SK-N-SH (cell line): Measurements from ENCODE around the gene ATF5. TPM values are rescaled to one million over a fixed set of nuclear protein-coding genes. Genes with fewer than 3 reads are reported as not detected.

Source experiments
- CTCF ChIA-PET: fragments of 300-600, 350-600 bp; formaldehyde crosslinking; extraction: SDS; loops from one replicate; lab custom pipeline; 2021; lab: Yijun Ruan, JAX
- POLR2A ChIA-PET: fragments of 350-600 bp; sonication (Branson Sonifier 250); formaldehyde crosslinking; extraction: SDS; loops from one replicate; lab custom pipeline; 2020; ENCODE audit warnings: antibody characterized with exemption, inconsistent platforms; lab: Yijun Ruan, JAX
- DNase-seq: peaks from one replicate; pipeline ENCODE4 v3.0.0; 2012
- H2AFZ ChIP-seq: fragments of 200-600 bp; sonication (generic); 2 replicates; pipeline ENCODE4 v1.8.1; 2016; ENCODE audit warnings: antibody characterized with exemption, mild to moderate bottlenecking, low read depth
- H3F3A ChIP-seq: fragments of 200-600 bp; sonication (generic); replicated peaks from 2 replicates; pipeline ENCODE3; 2016; ENCODE audit warnings: antibody characterized with exemption, mild to moderate bottlenecking; ENCODE audit not compliant: insufficient read depth
- H3K27ac ChIP-seq, 2 experiments: fragments of 200-500 bp in 1 of 2; fragments of 200-600 bp in 1 of 2; sonication (Bioruptor generic) in 1 of 2; sonication (generic), shearing (Covaris generic) in 1 of 2; 2 replicates each; pipeline versions ENCODE4 v1.5.1 to v1.6.1; 2014 to 2016; ENCODE audit warnings: low read depth in 2 of 2, inconsistent platforms in 1 of 2, low read length in 1 of 2, mild to moderate bottlenecking in 1 of 2, mixed read lengths in 1 of 2
- H3K27me3 ChIP-seq: fragments of 200-600 bp; sonication (generic), shearing (Covaris generic); 2 replicates; pipeline ENCODE4 v1.6.1; 2016; ENCODE audit warnings: mixed run types; ENCODE audit not compliant: insufficient read depth
- H3K36me3 ChIP-seq, 2 experiments: fragments of 200-500 bp in 1 of 2; fragments of 200-600 bp in 1 of 2; sonication (Bioruptor generic) in 1 of 2; sonication (generic) in 1 of 2; replicated peaks in 1 of 2; 2 replicates each; pipeline versions ENCODE3 to v1.5.1; 2014 to 2016; ENCODE audit warnings: low read length in 1 of 2, mild to moderate bottlenecking in 1 of 2; ENCODE audit not compliant: insufficient read depth in 2 of 2, control insufficient read depth in 1 of 2
- H3K4me1 ChIP-seq, 2 experiments: fragments of 200-500 bp in 1 of 2; fragments of 200-600 bp in 1 of 2; sonication (Bioruptor generic) in 1 of 2; sonication (generic), shearing (Covaris generic) in 1 of 2; 2 replicates each; pipeline versions ENCODE4 v1.5.1 to v1.6.1; 2014 to 2016; ENCODE audit warnings: low read depth in 1 of 2, low read length in 1 of 2, mixed run types in 1 of 2; ENCODE audit not compliant: insufficient read depth in 2 of 2, control insufficient read depth in 1 of 2
- H3K4me2 ChIP-seq: fragments of 200-600 bp; sonication (generic), shearing (Covaris generic); 2 replicates; pipeline ENCODE4 v1.6.1; 2017; ENCODE audit warnings: mixed run types
- H3K4me3 ChIP-seq, 2 experiments: fragments of 200-500 bp in 1 of 2; fragments of 200-600 bp in 1 of 2; sonication (Bioruptor generic) in 1 of 2; sonication (generic), shearing (Covaris generic) in 1 of 2; 2 replicates each; pipeline versions ENCODE4 v1.5.1 to v1.8.1; 2014 to 2016; ENCODE audit warnings: low read depth in 2 of 2, inconsistent platforms in 1 of 2, low read length in 1 of 2, mild to moderate bottlenecking in 1 of 2, mixed read lengths in 1 of 2, moderate library complexity in 1 of 2
- H3K79me2 ChIP-seq: fragments of 200-600 bp; sonication (generic); 2 replicates; pipeline ENCODE4 v1.8.1; 2017; ENCODE audit warnings: mild to moderate bottlenecking; ENCODE audit not compliant: insufficient read depth
- H3K9ac ChIP-seq: fragments of 200-600 bp; sonication (generic); 2 replicates; pipeline ENCODE4 v1.6.1; 2017; ENCODE audit warnings: mixed run types
- H3K9me2 ChIP-seq: fragments of 200-600 bp; sonication (generic); 2 replicates; pipeline ENCODE4 v1.6.1; 2017; ENCODE audit warnings: mixed run types
- H3K9me3 ChIP-seq: fragments of 200-600 bp; sonication (generic); 2 replicates; pipeline ENCODE4 v1.6.1; 2017; ENCODE audit warnings: mixed run types, mild to moderate bottlenecking, moderate library complexity
- H4K20me1 ChIP-seq: fragments of 200-600 bp; sonication (generic); 2 replicates; pipeline ENCODE4 v1.6.1; 2017; ENCODE audit warnings: mild to moderate bottlenecking, mixed run types; ENCODE audit not compliant: insufficient read depth
- CTCF ChIP-seq: fragments of 200-600 bp; sonication (generic); IDR thresholded peaks from 2 replicates; pipeline ENCODE4 v1.6.1; 2017; ENCODE audit warnings: antibody characterized with exemption, mild to moderate bottlenecking, moderate library complexity
- EP300 ChIP-seq, 2 experiments: IDR thresholded peaks; 2 replicates each; pipeline versions ENCODE4 v1.4.0 to v1.6.1; 2012; ENCODE audit warnings: borderline replicate concordance in 1 of 2, low read depth in 1 of 2, low read length in 1 of 2
- FOSL2 ChIP-seq: IDR thresholded peaks from 2 replicates; pipeline ENCODE4 v1.4.0; 2012; ENCODE audit warnings: low read depth, mild to moderate bottlenecking, moderate library complexity, borderline replicate concordance
- FOXM1 ChIP-seq: IDR thresholded peaks from 2 replicates; pipeline ENCODE4 v1.4.0; 2012; ENCODE audit warnings: low read depth, mild to moderate bottlenecking
- GABPA ChIP-seq: IDR thresholded peaks from 2 replicates; pipeline ENCODE4 v1.4.0; 2012; ENCODE audit warnings: low read depth, mild to moderate bottlenecking
- IRF3 ChIP-seq: fragments of 150-350 bp; IDR thresholded peaks from 2 replicates; pipeline ENCODE4 v1.6.1; 2016; ENCODE audit warnings: mild to moderate bottlenecking, low read depth, low read length
- MAX ChIP-seq: IDR thresholded peaks from 2 replicates; pipeline ENCODE4 v1.4.0; 2012; ENCODE audit warnings: low read depth
- MXI1 ChIP-seq: IDR thresholded peaks from 2 replicates; pipeline ENCODE4 v1.6.1; 2012; ENCODE audit warnings: mild to moderate bottlenecking, low read depth, low read length, improper control_type of control experiment
- NFIC ChIP-seq: IDR thresholded peaks from 2 replicates; pipeline ENCODE4 v1.4.0; 2012; ENCODE audit warnings: borderline replicate concordance
- PBX3 ChIP-seq: IDR thresholded peaks from 2 replicates; pipeline ENCODE4; 2012
- REST ChIP-seq: IDR thresholded peaks from 2 replicates; pipeline ENCODE4 v1.6.1; 2012; ENCODE audit warnings: mild to moderate bottlenecking, low read depth, low read length, moderate library complexity
- SMC3 ChIP-seq: IDR thresholded peaks from 2 replicates; pipeline ENCODE4 v1.6.1; 2012; ENCODE audit warnings: low read depth, low read length, improper control_type of control experiment
- TAF1 ChIP-seq: IDR thresholded peaks from 2 replicates; pipeline ENCODE4 v1.6.1; 2012; ENCODE audit warnings: low read depth, mild to moderate bottlenecking, low read length, moderate library complexity, borderline replicate concordance
- TCF12 ChIP-seq: IDR thresholded peaks from 2 replicates; pipeline ENCODE4 v1.4.0; 2012
- USF1 ChIP-seq: IDR thresholded peaks from 2 replicates; pipeline ENCODE4 v1.4.0; 2012; ENCODE audit warnings: low read depth, borderline replicate concordance
- WGBS: methylation state at CpG from one replicate; pipeline ENCODE4 v1.1.6; 2017; ENCODE audit warnings: low lambda C conversion rate; 5-methylcytosine and 5-hydroxymethylcytosine counted together
- polyA plus RNA-seq, 3 experiments: library from polyadenylated mRNA; depleted of rRNA; stranded (reverse); fragments of >200 nt; gene quantifications; 2 replicates each; pipeline ENCODE4 v1.2.3, GENCODE V29; 2012

The ATF5 gene
- polyA plus RNA-seq, 1 of the 3 experiments (the other 2 are of a cell fraction): 11.7 TPM

- WGBS: 54% methylated on average over 11 of the region's 12 CpGs
- Histone ChIP-seq H3K4me3 (no peak overlapping the region), H4K20me1 (no peaks in the 10 kb centered on the region), H3K27me3 (peaks cover 67% of the 10 kb centered on the region), H3K27ac (no peak overlapping the region), H3K4me2 (no peak overlapping the region), H3F3A (no peaks in the 10 kb centered on the region), H3K36me3 (no peaks in the 10 kb centered on the region), H3K4me1 (no peaks in the 10 kb centered on the region), H3K9ac (no peak overlapping the region), H2AFZ (no peak overlapping the region), H3K79me2 (no peaks in the 10 kb centered on the region), H3K9me3 (no peaks in the 10 kb centered on the region), H3K9me2 (no peaks in the 10 kb centered on the region)
- no peak for DNase-seq
- ChIA-PET CTCF (interaction anchor here (1.3 to 3.5 kb wide), 3 partner anchors 17 to 30 kb away, joined by 4 to 22 read pairs (median 13); no protein-coding TSS in a partner anchor), POLR2A (no interaction called here)
- TF ChIP-seq NFIC (no peak), FOXM1 (no peak), MXI1 (no peak), TAF1 (no peak), MAX (no peak), EP300 (IDR thresholded peaks at IDR 0.05; ENCODE audit: borderline replicate concordance in 1 of 2, low read depth in 1 of 2, low read length in 1 of 2) (no peak), FOSL2 (no peak), GABPA (no peak), REST (no peak), IRF3 (no peak), PBX3 (no peak), TCF12 (no peak), USF1 (no peak), CTCF (no peak), SMC3 (no peak)
Measured at GRCh38 chr19:49954092-49954829, 25.3 kb downstream of the ATF5 start.
